Lower lobe of right lung (tissue), 2 donors: Measurements from ENCODE around the gene CYP2C18. TPM values are rescaled to one million over a fixed set of nuclear protein-coding genes. Genes with fewer than 3 reads are reported as not detected.
"Not testable (repeated sequence)": the region's sequence is repeated elsewhere in the genome, so short reads cannot be mapped to it uniquely, and the experiment has no call there.

Experiments used
- ATAC-seq, 2 donors: fragments of 200-7000 bp; cut with Tn5 transposase; one replicate each; pipeline ENCODE4 v1.9.1; 2020 to 2022; ENCODE audit warnings: mild to moderate bottlenecking in 2 of 2, moderate library complexity in 2 of 2
- DNase-seq: peaks from one replicate; pipeline ENCODE4 v3.0.0-alpha.2; 2020
- H3K27ac ChIP-seq: fragments of 200-600 bp; one replicate; pipeline ENCODE4 v1.8.0; 2022
- H3K27me3 ChIP-seq: fragments of 200-600 bp; one replicate; pipeline ENCODE4 v1.8.0; 2022; ENCODE audit warnings: low read depth
- H3K36me3 ChIP-seq: fragments of 200-600 bp; one replicate; pipeline ENCODE4 v1.8.0; 2022; ENCODE audit warnings: mild to moderate bottlenecking
- H3K4me1 ChIP-seq: fragments of 200-600 bp; one replicate; pipeline ENCODE4 v1.8.0; 2022
- H3K4me3 ChIP-seq: fragments of 200-600 bp; one replicate; pipeline ENCODE4 v1.8.0; 2022; ENCODE audit warnings: mild to moderate bottlenecking
- H3K9me3 ChIP-seq: fragments of 200-600 bp; one replicate; pipeline ENCODE4 v1.8.0; 2022
- intact Hi-C: fragments of 100-400 bp; cut with DNase I; formaldehyde crosslinking; loops from one replicate; pipeline ENCODE4 v1.11.0; 2022
- total RNA-seq: library from RNA; stranded (reverse); fragmentation: NEBNext Ultra II Directional; extraction: Animal tissue kit (Norgen Biotek cat#: 25700); gene quantifications from one replicate; pipeline ENCODE4 v1.2.1, GENCODE V29; 2021
- TF ChIP-seq, protein P1 (sequence below): fragments of 200-600 bp; IDR thresholded peaks from one replicate; pipeline ENCODE4 v1.8.0; 2022; ENCODE audit warnings: antibody characterized with exemption, mild to moderate bottlenecking
- donor health status: DM: no; HTN: yes; CAD: no; lungs with severe emphysema.

CYP2C18 gene
- total RNA-seq, 1 donor from 2014 or later, result 0.65 TPM

DNA sequence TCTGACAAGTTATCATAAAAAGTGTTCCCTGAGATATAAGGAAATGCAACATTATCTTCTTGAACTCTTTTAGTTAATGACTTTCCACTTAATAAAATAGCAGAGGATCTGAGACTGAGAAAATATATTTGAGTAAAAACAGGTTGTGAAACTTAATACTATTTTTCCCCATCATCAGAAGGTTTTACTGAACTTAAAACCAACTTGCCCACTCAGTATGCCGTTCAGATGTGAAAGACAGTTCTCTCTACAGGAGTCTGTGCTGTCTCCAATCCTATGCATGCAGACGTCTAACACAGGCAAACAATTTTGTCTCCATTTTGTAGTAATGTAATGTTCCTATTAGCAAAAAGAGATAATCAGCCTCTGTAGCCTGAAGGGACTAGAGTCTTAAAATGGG, 38.2 kb upstream of the CYP2C18 start:
- ATAC-seq (no peak), DNase-seq (no peak)
- intact Hi-C loops, result no loop called here
- Histone ChIP-seq H3K27ac (no peak overlapping the region), H3K4me1 (no peaks in the 10 kb centered on the region), H3K27me3 (no peaks in the 10 kb centered on the region), H3K36me3 (no peaks in the 10 kb centered on the region), H3K4me3 (no peak overlapping the region), H3K9me3 (no peaks in the 10 kb centered on the region)
- TF ChIP-seq, protein P1, sequence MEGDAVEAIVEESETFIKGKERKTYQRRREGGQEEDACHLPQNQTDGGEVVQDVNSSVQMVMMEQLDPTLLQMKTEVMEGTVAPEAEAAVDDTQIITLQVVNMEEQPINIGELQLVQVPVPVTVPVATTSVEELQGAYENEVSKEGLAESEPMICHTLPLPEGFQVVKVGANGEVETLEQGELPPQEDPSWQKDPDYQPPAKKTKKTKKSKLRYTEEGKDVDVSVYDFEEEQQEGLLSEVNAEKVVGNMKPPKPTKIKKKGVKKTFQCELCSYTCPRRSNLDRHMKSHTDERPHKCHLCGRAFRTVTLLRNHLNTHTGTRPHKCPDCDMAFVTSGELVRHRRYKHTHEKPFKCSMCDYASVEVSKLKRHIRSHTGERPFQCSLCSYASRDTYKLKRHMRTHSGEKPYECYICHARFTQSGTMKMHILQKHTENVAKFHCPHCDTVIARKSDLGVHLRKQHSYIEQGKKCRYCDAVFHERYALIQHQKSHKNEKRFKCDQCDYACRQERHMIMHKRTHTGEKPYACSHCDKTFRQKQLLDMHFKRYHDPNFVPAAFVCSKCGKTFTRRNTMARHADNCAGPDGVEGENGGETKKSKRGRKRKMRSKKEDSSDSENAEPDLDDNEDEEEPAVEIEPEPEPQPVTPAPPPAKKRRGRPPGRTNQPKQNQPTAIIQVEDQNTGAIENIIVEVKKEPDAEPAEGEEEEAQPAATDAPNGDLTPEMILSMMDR, result no peak

DNA sequence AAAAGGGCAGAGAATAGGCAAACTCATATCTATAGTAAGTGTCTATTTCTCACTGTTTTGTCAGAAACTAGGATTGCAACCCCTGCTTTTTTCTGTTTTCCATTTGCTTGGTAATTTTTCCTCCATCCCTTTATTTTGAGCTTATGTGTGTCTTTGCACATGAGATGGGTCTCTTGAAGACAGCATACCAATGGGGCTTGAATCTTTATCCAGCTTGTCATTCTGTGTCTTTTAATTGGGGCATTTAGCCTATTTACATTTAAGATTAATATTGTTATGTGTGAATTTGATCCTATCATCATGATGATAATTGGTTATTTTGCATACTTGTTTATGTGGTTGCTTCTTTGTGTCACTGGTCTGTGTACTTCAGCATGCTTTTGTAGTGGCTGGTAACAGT, 28.3 kb upstream of the CYP2C18 start:
- intact Hi-C loops, H3K36me3 ChIP-seq, H3K9me3 ChIP-seq, ATAC-seq, H3K4me3 ChIP-seq, H3K4me1 ChIP-seq, DNase-seq, H3K27me3 ChIP-seq, H3K27ac ChIP-seq: not testable (repeated sequence)

DNA sequence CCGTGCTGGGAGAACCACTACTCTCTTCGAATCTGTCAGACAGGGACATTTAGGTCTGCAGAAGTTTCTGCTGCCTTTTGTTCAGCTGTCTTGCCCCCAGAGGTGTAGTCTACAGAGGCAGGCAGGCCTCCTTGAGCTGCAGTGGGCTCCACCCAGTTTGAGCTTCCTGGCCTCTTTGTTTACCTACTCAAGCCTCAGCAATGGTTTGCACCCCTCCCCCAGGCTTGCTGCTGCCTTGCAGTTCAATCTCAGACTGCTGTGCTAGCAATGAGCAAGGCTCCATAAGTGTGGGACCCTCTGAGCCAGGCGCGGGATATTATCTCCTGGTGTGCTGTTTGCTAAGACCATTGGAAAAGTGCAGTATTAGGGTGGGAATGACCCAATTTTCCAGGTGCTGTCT, 20.5 kb upstream of the CYP2C18 start:
- H3K4me1 ChIP-seq, H3K4me3 ChIP-seq, intact Hi-C loops, DNase-seq, H3K27me3 ChIP-seq, H3K36me3 ChIP-seq, H3K9me3 ChIP-seq, ATAC-seq, H3K27ac ChIP-seq: not testable (repeated sequence)

DNA sequence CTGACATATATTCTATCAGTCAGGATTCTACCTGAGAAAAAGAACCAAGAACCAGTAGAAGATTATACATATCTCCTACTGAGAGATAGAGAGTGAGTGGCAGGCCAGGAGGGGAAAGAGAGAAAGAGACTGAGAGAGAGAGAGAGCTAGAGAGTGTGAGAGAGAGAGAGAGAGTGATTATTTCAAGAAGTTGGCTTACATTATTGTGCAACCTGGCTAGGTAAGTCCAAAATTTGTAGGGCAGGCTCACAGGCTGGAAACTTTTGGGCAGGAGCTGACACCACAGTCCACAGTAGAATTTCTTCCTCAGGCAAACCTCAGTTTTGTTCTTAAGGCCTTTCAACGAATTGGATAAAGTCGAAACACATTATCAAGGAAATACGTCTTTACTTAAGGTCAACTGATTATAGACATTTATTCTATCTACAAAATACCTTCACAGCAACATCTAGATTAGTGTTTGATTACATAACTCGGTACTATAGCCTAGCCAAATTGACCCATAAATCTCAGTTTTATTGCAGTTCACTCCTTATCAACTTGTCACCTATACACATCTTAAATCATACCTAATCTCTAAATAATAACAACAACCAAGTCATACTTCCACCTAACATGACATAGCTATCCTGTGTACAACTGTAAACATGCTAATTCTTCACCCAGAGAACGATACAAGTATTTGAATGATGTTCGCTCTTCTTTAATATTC, 17.0 kb upstream of the CYP2C18 start:
- Histone ChIP-seq H3K4me1 (no peaks in the 10 kb centered on the region), H3K27ac (no peak overlapping the region), H3K36me3 (no peaks in the 10 kb centered on the region), H3K27me3 (no peaks in the 10 kb centered on the region), H3K4me3 (no peak overlapping the region), H3K9me3 (no peaks in the 10 kb centered on the region)
- intact Hi-C loops, result no loop called here
- DNase-seq, result no peak
- TF ChIP-seq, protein P1, result no peak
- ATAC-seq, result no peak

DNA sequence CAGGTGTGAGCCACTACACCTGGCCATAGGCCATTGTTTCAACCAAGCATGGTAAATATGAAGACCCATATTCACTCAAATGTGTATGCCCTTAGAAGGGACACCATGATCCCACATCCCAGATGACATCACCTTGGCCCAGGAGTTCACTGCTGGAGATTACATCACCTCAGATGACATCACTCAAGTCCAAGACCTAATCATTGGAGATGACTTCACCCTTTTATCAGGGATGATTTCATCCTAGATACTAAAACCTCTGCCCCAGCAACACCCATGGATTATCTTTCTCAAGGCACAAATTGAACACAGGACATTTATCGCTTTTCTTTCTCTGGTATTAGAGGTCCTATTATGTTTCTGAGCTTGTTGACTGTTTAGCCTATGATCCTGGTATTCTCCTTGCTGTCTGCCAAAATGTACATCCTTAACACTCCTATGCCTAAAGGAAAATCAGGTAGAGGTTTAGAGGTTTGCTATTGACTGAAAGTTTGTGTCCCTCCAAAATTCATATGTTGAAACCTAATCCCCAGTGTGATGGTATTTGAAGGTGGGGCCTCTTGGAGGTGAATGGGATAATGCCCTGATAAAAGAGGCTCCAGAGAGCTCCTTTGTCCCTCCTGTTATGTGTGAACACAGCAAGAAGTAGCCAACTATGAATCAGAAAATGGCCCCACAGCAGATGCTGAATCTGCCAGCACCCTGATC, 9.8 kb upstream of the CYP2C18 start:
- H3K9me3 ChIP-seq, result no peaks in the 10 kb centered on the region
- ATAC-seq, result no peak
- no peaks in the 10 kb centered on the region for H3K27me3 ChIP-seq

DNA sequence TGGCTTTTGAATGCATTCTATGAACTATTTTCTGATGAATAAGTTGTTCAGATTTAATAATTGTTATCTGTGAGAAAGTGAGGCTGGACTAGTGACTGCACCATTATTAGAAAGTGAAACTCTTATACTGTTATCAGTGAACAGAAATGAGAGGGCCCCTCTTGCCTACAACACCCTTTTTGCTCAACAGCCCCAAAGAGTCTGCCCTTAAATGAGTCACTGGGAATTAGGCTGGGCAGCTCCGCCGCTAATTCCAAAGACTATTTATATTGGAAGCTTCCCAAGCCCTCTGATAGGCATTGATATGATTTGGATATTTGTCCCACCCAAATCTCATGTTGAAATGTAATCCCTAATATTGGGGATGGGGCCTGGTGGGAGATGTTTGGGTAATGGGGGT, 7.0 kb upstream of the CYP2C18 start:
- DNase-seq, result no peak
- no peaks in the 10 kb centered on the region for H3K9me3 ChIP-seq

More for the DNA sequence above, 9.8 kb upstream of the CYP2C18 start:
- intact Hi-C loops, result no loop called here
- Histone ChIP-seq H3K4me1 (no peaks in the 10 kb centered on the region), H3K4me3 (no peak overlapping the region), H3K27ac (no peak overlapping the region), H3K36me3 (no peaks in the 10 kb centered on the region)
- TF ChIP-seq, protein P1, result no peak
- DNase-seq, result no peak

More for the DNA sequence above, 7.0 kb upstream of the CYP2C18 start:
- intact Hi-C loops, result no loop called here
- H3K4me1 ChIP-seq, result no peaks in the 10 kb centered on the region
- TF ChIP-seq, protein P1, result no peak
- H3K4me3 ChIP-seq, result no peak overlapping the region
- no peak overlapping the region for H3K27ac ChIP-seq
- no peaks in the 10 kb centered on the region for H3K27me3 ChIP-seq
- H3K36me3 ChIP-seq, result no peaks in the 10 kb centered on the region
- no peak for ATAC-seq
